Testis (tissue), 2 donors: ENCODE measurements around the gene FCHO2.

Source experiments
- POLR2A ChIP-seq: fragments of 450-650 bp; IDR thresholded peaks from one replicate; pipeline ENCODE4 v1.6.1; 2017; ENCODE audit warnings: antibody characterized with exemption, mild to moderate bottlenecking, moderate library complexity
- TF ChIP-seq, protein P1 (sequence below), 3 experiments: fragments of 450-650 bp in 2 of 3; fragments of 200-600 bp in 1 of 3; sonication (generic) in 1 of 3; IDR thresholded peaks; one replicate each; pipeline ENCODE4 v1.5.1; 2016 to 2019; ENCODE audit warnings: antibody characterized with exemption in 3 of 3, mild to moderate bottlenecking in 2 of 3, moderate library complexity in 1 of 3

DNA sequence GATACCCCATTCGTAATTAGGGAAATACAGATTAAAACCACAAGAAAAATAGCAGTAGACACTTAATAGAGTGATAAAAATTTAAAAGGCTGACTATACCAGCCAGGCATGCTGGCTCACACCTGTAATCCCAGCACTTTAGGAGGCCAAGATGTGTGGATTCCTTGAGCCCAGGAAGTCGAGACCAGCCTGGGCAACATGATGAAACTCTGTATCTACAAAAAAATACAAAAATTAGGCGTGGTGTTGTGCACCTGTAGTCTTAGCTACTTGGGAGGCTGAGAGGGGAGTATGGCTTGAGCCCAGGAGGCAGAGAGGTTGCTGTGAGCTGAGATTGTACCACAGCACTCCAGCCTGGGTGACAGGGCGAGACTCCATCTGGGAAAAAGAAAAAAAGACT lies 72.0 kb downstream of the FCHO2 start:
- TF ChIP-seq, protein P1, sequence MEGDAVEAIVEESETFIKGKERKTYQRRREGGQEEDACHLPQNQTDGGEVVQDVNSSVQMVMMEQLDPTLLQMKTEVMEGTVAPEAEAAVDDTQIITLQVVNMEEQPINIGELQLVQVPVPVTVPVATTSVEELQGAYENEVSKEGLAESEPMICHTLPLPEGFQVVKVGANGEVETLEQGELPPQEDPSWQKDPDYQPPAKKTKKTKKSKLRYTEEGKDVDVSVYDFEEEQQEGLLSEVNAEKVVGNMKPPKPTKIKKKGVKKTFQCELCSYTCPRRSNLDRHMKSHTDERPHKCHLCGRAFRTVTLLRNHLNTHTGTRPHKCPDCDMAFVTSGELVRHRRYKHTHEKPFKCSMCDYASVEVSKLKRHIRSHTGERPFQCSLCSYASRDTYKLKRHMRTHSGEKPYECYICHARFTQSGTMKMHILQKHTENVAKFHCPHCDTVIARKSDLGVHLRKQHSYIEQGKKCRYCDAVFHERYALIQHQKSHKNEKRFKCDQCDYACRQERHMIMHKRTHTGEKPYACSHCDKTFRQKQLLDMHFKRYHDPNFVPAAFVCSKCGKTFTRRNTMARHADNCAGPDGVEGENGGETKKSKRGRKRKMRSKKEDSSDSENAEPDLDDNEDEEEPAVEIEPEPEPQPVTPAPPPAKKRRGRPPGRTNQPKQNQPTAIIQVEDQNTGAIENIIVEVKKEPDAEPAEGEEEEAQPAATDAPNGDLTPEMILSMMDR (IDR thresholded peaks at IDR 0.05), result no peak
- no peak for TF ChIP-seq POLR2A
